COLO668 (cell line): Measurements from ENCODE around the gene HCRTR1.

Experiments
- DNase-seq: peaks from one replicate; lab custom pipeline; 2025; ENCODE audit not compliant: unreplicated experiment; lab: John Stamatoyannopoulos, UW

HCRTR1 gene

GRCh38 chr1:31648641-31649357 is 31.3 kb downstream of the HCRTR1 start:
- no peak for DNase-seq

- no peak for DNase-seq
Measured at GRCh38 chr1:31650161-31651088, 32.9 kb downstream of the HCRTR1 start.

GRCh38 chr1:31651089-31651420 is 33.6 kb downstream of the HCRTR1 start:
- DNase-seq: no peak

- DNase-seq: no peak
Measured at GRCh38 chr1:31651766-31652165, 34.3 kb downstream of the HCRTR1 start.

GRCh38 chr1:31652891-31653499 is 35.5 kb downstream of the HCRTR1 start:
- no peak for DNase-seq

GRCh38 chr1:31653717-31654473 is 36.4 kb downstream of the HCRTR1 start:
- no peak for DNase-seq

GRCh38 chr1:31654474-31654776 is 36.9 kb downstream of the HCRTR1 start:
- no peak for DNase-seq

GRCh38 chr1:31655104-31655503 is 37.6 kb downstream of the HCRTR1 start:
- DNase-seq: no peak

- DNase-seq: no peak
Measured at GRCh38 chr1:31655756-31656155, 38.3 kb downstream of the HCRTR1 start.

GRCh38 chr1:31657020-31657804 is 39.7 kb downstream of the HCRTR1 start:
- no peak for DNase-seq

GRCh38 chr1:31657972-31658510 is 40.6 kb downstream of the HCRTR1 start:
- DNase-seq: no peak

- DNase-seq: no peak
Measured at GRCh38 chr1:31658721-31659120, 41.2 kb downstream of the HCRTR1 start.

- DNase-seq: no peak
Measured at GRCh38 chr1:31659889-31660288, 42.4 kb downstream of the HCRTR1 start.

- no peak for DNase-seq
Measured at GRCh38 chr1:31660871-31661455, 43.5 kb downstream of the HCRTR1 start.

GRCh38 chr1:31661856-31662255 is 44.4 kb downstream of the HCRTR1 start:
- no peak for DNase-seq

- no peak for DNase-seq
Measured at GRCh38 chr1:31662463-31662862, 45.0 kb downstream of the HCRTR1 start.

- DNase-seq: peak; percentile 64
Measured at GRCh38 chr1:31663622-31664452, 46.3 kb downstream of the HCRTR1 start.

GRCh38 chr1:31664528-31664927 is 47.0 kb downstream of the HCRTR1 start:
- DNase-seq: no peak

- DNase-seq: no peak
Measured at GRCh38 chr1:31665234-31665878, 47.9 kb downstream of the HCRTR1 start.
